OCI-LY7 (cell line): ENCODE data around the gene STARD3. TPM values are rescaled to one million over a fixed set of nuclear protein-coding genes. Genes with fewer than 3 reads are reported as not detected.
A peak's percentile ranks its signal among the peaks of the same experiment; 100 is the strongest.

ENCODE experiments used
- BruUV-seq: library from RNA; stranded (reverse); fragments of 400-500 nt; replicated peaks from 2 replicates; lab custom pipeline; 2021; lab: Mats Ljungman, UMichigan
- CTCF ChIA-PET: fragments of 300-600 bp; sonication (Branson Sonifier 250); formaldehyde crosslinking; loops from one replicate; lab custom pipeline; 2022; ENCODE audit warnings: antibody characterized with exemption; ENCODE audit not compliant: unreplicated experiment; lab: Charles Lee
- POLR2A ChIA-PET: fragments of 300-600 bp; sonication (Branson Sonifier 250); formaldehyde crosslinking; loops from one replicate; lab custom pipeline; 2022; ENCODE audit warnings: antibody characterized with exemption; lab: Charles Lee
- DNase-seq: peaks from one replicate; pipeline ENCODE4 v3.0.0-alpha.2; 2015; ENCODE audit warnings: low spot score
- H2AFZ ChIP-seq: fragments of 200-600 bp; sonication (generic), shearing (Covaris generic); 2 replicates; pipeline ENCODE4 v1.6.1; 2014; ENCODE audit warnings: mild to moderate bottlenecking, antibody characterized with exemption, low read length, moderate library complexity
- H3K27ac ChIP-seq: fragments of 200-600 bp; sonication (generic); 2 replicates; pipeline ENCODE4 v1.5.1; 2014; ENCODE audit warnings: mixed run types, low read depth, mild to moderate bottlenecking, moderate library complexity, low read length, inconsistent platforms; ENCODE audit not compliant: poor library complexity, severe bottlenecking
- H3K36me3 ChIP-seq: fragments of 200-600 bp; sonication (generic); 2 replicates; pipeline ENCODE4 v1.6.1; 2014; ENCODE audit warnings: mild to moderate bottlenecking, antibody characterized with exemption, low read length, moderate library complexity, mixed read lengths; ENCODE audit not compliant: insufficient read depth
- H3K4me1 ChIP-seq: fragments of 200-600 bp; sonication (generic); 2 replicates; pipeline ENCODE4 v1.5.1; 2014; ENCODE audit warnings: mild to moderate bottlenecking, low read length; ENCODE audit not compliant: insufficient read depth, poor library complexity, severe bottlenecking
- H3K4me2 ChIP-seq: fragments of 200-600 bp; sonication (generic); 2 replicates; pipeline ENCODE4 v1.6.1; 2014; ENCODE audit warnings: mild to moderate bottlenecking, low read length
- H3K4me3 ChIP-seq: fragments of 200-600 bp; sonication (generic); 2 replicates; pipeline ENCODE4 v1.5.1; 2014; ENCODE audit warnings: mild to moderate bottlenecking, low read depth, low read length; ENCODE audit not compliant: poor library complexity, severe bottlenecking
- H3K79me2 ChIP-seq: fragments of 200-600 bp; sonication (generic); 2 replicates; pipeline ENCODE4 v1.6.1; 2016; ENCODE audit warnings: low read depth, mild to moderate bottlenecking, low read length, moderate library complexity, mixed read lengths; ENCODE audit not compliant: insufficient read depth
- H3K9me2 ChIP-seq: fragments of 200-600 bp; sonication (generic); 2 replicates; pipeline ENCODE4 v1.6.1; 2016; ENCODE audit warnings: mild to moderate bottlenecking, low read length, mixed read lengths; ENCODE audit not compliant: insufficient read depth
- H3K9me3 ChIP-seq: fragments of 200-600 bp; sonication (generic); 2 replicates; pipeline ENCODE4 v1.6.1; 2014; ENCODE audit warnings: mild to moderate bottlenecking, mixed run types, low read length, mixed read lengths
- H4K20me1 ChIP-seq: fragments of 200-600 bp; sonication (generic); 2 replicates; pipeline ENCODE4 v1.6.1; 2014; ENCODE audit warnings: mild to moderate bottlenecking, antibody characterized with exemption, low read length, moderate library complexity, mixed read lengths; ENCODE audit not compliant: insufficient read depth
- CTCF ChIP-seq: fragments of 200-600 bp; sonication (generic); conservative IDR thresholded peaks from 2 replicates; pipeline ENCODE4 v1.5.1; 2014; ENCODE audit warnings: mild to moderate bottlenecking, antibody characterized with exemption, low read length, moderate library complexity, mixed read lengths
- EZH2phosphoT487 ChIP-seq: fragments of 200-600 bp; sonication (generic); IDR thresholded peaks from 2 replicates; pipeline ENCODE4 v1.6.1; 2018; ENCODE audit warnings: low read depth, borderline replicate concordance, mild to moderate bottlenecking, mixed run types, antibody characterized with exemption, low read length, moderate library complexity, mixed read lengths
- intact Hi-C: fragments of 100-400 bp; cut with micrococcal nuclease; formaldehyde crosslinking; loops from one replicate; pipeline ENCODE4 v1.10.0; 2022; ENCODE audit not compliant: unreplicated experiment
- total RNA-seq, 2 experiments: library from RNA; depleted of rRNA in 1 of 2; stranded (reverse); fragments of >200 nt in 1 of 2; shearing (Covaris generic) in 1 of 2; gene quantifications; 2 replicates each; pipeline ENCODE4 v1.2.3, GENCODE V29; 2014 to 2022

The STARD3 gene
- total RNA-seq, 2 experiments from 2014 or later, result 36.5 to 54.2 TPM

- CTCF ChIA-PET, result no interaction called here
- H3K4me2 ChIP-seq, result peak overlapping the region; percentile 78
- no peak for DNase-seq
- no peaks in the 10 kb centered on the region for H3K9me2 ChIP-seq
- intact Hi-C loops, result no loop called here
- no peak for TF ChIP-seq EZH2phosphoT487
- TF ChIP-seq CTCF, result no peak
- H2AFZ ChIP-seq, result peak overlapping the region; percentile 87; the same call in 1 of the 2 replicates
- BruUV-seq, result no TSS peak
- H4K20me1 ChIP-seq, result no peaks in the 10 kb centered on the region
- H3K9me3 ChIP-seq, result no peaks in the 10 kb centered on the region
- POLR2A ChIA-PET, result interaction anchor here (0.5 to 0.7 kb wide), 3 partner anchors 75 to 171 kb away, joined by 3 to 4 read pairs (median 3); no protein-coding TSS in a partner anchor
- peak overlapping the region; percentile 65 for H3K4me3 ChIP-seq
- H3K27ac ChIP-seq, result no peak overlapping the region
- peaks cover 21% of the 10 kb centered on the region for H3K4me1 ChIP-seq
- H3K79me2 ChIP-seq, result no peaks in the 10 kb centered on the region
- H3K36me3 ChIP-seq, result no peaks in the 10 kb centered on the region; the same call in 1 of the 2 replicates
These were observed 19.9 kb upstream of the STARD3 start for GRCh38 chr17:39617100-39617445.

- TF ChIP-seq CTCF (no peak), EZH2phosphoT487 (no peak)
- CTCF ChIA-PET, result no interaction called here
- peak; percentile 77 for DNase-seq
- Histone ChIP-seq H3K4me1 (peaks cover 27% of the 10 kb centered on the region), H3K9me3 (no peaks in the 10 kb centered on the region), H3K9me2 (no peaks in the 10 kb centered on the region), H3K27ac (peak overlapping the region; percentile 23), H3K36me3 (no peaks in the 10 kb centered on the region; the same call in 1 of the 2 replicates), H4K20me1 (no peaks in the 10 kb centered on the region), H3K4me2 (peak overlapping the region; percentile 78), H3K79me2 (no peaks in the 10 kb centered on the region), H3K4me3 (peak overlapping the region; percentile 65), H2AFZ (peak overlapping the region; percentile 87)
- POLR2A ChIA-PET, result interaction anchor here (0.6 to 0.7 kb wide), 3 partner anchors 10 to 171 kb away, joined by 3 read pairs; partner anchors contain the start of gene NEUROD2
- no TSS peak for BruUV-seq
- intact Hi-C loops, result no loop called here
These were observed 19.3 kb upstream of the STARD3 start for GRCh38 chr17:39617446-39618245.
